GM21737 (cell line): ENCODE measurements around the gene ZNF575.
A peak's percentile ranks its signal among the peaks of the same experiment; 100 is the strongest.

ENCODE experiments used
- ATAC-seq: cut with Tn5 transposase; IDR thresholded peaks from one replicate; pipeline ENCODE4 v1.9.1; 2021; ENCODE audit warnings: mild to moderate bottlenecking, moderate library complexity; ENCODE audit not compliant: unreplicated experiment

Gene ZNF575

DNA sequence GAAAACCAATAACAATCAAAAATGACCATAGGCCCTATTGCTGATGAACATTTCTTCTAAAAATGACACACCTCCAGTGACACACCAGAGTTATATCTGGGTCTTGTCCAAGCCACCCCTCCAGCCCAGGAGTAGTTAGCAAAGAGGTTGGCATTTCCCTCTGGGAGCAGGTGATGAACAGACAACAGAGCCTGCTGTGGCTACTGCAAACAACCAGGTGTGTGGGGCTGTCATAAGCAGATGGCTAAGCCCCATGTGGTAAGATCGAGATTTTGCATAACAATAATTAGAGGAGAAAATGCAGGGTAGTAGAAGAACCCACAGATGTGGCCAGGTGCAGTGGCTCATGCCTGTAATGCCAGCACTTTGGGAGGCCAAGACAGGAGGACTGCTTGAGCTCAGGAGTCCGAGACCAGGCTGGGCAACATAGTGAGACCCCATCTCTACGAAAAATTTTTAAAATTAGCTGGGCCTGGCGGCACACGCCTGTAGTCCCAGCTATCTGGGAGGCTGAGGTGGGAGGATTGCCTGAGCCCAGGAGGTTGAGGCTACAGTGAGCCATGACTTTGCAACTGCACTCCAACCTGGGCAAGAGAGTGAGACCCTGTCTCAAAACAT is 37.3 kb downstream of the ZNF575 start:
- no peak for ATAC-seq

DNA sequence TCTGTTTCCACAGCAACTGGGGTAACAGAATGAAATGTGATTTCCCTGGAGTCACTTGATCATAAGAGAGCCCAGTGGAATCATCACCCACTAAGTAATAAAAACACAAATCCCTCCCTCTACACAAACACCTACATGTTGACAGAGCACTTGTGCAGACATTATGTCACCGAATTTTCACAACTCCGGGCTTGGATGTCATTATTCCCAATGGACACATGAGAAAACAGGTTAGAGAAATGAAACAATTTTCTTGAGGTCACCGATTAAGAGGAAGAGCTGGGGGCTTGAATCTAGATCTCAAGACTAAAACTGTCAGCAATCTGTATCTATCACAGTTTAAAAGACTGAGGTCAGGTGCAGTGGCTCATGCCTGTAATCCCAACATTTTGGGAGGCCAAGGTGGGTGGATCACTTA is 39.2 kb downstream of the ZNF575 start:
- ATAC-seq: no peak

DNA sequence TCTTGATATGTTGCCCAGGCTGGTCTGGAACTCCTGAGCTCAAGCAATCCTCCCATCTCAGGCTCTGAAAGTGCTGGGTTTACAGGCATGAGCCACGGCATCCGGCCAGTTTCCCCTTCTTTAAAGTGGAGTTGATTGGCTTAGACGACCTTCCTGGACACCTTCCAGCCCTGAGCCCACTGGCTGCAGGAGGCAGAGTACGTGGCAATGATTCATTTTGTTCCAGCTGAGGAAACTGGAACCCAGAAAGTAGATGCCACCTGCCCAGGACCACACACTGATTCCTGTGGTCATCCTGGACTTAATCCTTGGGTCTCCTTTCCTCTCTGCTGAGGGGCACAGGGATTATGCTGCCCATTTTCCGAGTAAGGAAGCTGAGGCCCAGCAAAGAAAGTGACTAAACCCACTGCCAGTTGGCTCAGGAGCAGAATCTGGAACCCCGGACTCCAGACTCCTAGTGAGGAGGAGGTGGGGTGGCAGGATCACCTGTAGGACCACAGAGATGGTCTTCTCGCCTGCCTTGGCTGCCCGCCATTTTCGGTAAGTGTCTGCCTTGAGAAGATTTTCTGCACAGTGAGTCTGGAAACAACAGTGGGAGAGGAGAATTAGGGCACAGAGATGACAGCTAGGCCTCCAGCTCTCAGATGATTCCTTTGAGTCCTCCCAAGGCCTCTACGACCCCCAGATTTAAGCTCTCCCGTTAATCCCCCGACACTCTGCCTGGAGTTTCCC is 41.6 kb downstream of the ZNF575 start:
- ATAC-seq: no peak

DNA sequence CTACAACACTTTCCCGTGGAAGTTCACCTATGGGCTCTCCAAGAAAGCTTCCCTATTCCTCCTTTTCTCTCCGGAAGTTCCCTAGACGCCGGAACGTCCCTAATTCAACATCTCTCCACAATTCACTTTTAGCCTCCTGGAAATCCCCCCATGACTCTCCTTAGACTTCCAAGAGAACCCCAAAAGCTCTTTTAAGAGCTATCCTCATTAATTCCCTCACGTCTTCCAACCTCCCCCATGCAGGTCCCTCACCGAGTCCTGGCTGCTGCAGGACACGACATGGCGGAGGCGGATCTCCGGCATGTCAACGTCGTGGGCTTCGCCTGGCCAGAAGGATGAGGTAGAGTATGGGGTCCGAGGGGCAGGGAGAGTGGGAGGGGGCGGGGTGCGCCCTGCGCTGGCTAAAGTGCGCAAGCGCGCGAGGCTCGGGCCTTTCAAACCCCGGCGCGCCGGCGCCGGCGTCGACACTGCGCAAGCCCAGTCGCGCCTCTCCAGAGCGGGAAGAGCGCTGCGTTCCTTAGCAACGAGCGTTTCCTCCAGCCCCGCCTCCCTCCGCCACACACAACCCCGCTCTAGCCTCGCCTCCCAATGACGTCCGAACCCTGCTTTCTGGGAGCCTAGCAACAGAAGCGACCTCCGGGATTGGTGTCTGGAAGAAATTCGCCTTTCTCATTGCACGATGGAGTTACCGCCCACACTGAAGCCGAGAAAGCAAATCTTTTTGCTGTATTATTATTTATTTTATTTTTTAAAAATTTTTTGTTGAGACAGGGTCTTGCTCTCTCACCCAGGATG is 42.4 kb downstream of the ZNF575 start, which contains the start of the genes PINLYP and XRCC1:
Gene PINLYP (plus strand): TSS at position 646 of the 795 bp plus-strand sequence. CDS start 1,391 bp downstream, outside the sequence.
Gene XRCC1 (minus strand): TSS at position 372 of the 795 bp plus-strand sequence. CDS start 69 bp downstream, at position 303.
- ATAC-seq: peak; percentile 93

DNA sequence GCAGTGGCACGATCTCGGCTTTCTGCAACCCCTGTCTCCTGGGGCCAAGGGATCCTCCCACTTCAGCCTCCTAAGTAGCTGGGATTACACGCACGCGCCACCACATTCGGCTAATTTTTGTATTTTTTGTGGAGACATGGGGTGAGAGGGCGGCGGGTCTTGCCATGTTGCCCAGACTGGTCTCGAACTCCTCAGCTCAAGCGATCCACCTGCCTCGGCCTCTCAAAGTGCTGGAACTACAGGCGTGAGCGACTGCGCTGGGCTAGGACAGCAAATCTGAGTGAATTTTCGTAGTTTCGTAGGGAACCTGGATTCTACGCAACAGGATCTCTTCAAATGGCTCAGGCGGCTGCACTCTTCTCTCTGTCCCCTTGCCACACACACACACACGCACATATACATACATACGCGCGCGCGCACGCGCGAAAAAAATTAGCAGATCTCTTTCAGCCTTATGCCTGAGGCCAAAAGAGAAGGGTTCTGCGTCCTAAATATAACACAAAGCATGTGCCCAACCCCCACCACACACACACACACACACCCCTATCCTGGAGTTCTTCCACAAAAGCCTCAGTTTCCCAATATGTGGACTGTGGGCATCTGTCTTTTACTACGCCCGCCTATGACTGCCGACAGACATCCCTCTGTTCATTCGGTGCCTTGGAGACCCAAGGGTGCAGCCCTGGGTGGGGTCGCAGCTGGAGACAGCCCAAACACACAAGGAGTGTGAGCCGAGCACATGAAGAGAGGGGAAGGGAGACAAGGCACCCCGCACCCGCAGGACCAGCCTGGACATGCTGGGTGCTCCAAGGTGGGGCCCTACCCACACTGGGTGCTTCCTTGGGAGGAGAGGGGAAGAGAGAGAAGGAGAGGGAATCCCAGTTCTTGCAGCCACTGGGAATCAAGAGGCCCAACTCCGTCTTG is 43.2 kb downstream of the ZNF575 start:
- no peak for ATAC-seq

DNA sequence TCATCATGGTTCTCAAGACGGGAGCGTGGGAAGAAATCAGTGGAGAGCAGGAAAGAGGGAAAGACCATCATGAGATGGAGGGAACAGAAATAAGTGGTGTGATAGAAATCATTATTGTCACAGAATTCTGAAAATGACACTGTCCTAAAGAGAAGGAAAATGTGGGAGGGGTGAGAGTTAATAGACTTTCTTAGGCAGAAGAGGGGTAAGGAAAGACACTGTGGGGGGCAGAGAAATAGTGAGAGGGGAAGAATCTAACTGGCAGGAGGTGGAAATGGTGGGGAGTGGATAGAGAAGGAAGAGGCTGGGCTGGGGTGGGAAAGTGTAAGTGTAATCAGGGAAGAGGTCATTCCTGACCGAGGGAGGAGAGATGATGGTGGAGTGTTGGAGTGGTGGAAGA is 45.8 kb downstream of the ZNF575 start:
- ATAC-seq: no peak

DNA sequence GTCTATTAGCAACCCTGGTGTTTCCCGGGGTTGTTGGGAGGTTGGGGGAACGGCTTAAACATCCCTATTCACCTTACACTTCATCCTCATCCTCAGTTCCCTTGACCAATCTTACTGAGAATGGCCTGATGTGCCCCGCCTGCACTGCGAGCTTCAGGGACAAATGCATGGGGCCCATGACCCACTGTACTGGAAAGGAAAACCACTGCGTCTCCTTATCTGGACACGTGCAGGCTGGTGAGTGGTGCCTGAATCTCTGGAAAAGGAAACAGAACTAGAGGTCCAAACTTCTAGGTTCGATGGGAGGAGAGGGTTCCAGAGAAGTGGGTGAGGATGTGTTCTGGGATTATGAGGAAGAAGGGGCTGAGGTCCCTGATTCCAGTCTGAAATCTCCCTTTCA is 48.5 kb downstream of the ZNF575 start:
- ATAC-seq: no peak

DNA sequence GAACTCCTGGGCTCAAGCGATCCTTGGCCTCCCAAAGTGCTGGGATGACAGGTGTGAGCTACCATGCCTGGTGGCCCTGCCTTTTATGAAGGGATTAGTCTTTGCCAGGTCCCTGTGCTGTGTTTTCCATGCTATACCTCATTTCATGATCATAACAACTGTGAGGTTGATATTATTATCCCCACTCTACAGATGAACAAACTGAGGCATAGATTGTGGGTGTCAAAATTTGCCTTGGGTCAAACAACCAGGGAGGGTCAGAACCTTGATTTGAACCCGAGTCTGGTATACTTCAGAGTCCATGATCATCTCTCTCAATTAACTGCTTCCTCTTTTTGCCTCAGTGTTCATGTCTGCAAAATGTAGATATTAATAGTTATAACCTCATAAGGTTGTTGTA is 49.5 kb downstream of the ZNF575 start:
- ATAC-seq: no peak

DNA sequence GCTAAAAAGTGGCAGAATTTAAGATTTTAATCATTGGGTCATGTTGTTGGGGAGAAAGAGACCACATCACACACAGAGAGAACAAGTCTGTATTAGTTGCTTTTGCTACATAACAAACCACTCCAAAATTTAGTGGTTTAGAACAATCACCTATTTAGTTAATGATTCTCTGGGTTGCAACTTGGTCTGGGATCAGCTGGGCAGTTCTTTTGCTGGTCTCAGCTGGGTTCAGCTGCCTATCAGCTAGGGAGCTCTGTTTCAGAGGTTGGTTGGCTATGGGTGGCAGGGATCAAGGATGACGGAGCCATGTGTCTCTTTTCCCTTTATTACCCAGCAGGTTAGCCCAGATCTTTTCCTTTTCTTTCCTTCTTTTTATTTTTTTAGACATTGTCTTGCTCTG is 51.5 kb downstream of the ZNF575 start:
- ATAC-seq: peak; percentile 41
